ENCODE measurements around the gene CARNS1.

The CARNS1 gene

DNA sequence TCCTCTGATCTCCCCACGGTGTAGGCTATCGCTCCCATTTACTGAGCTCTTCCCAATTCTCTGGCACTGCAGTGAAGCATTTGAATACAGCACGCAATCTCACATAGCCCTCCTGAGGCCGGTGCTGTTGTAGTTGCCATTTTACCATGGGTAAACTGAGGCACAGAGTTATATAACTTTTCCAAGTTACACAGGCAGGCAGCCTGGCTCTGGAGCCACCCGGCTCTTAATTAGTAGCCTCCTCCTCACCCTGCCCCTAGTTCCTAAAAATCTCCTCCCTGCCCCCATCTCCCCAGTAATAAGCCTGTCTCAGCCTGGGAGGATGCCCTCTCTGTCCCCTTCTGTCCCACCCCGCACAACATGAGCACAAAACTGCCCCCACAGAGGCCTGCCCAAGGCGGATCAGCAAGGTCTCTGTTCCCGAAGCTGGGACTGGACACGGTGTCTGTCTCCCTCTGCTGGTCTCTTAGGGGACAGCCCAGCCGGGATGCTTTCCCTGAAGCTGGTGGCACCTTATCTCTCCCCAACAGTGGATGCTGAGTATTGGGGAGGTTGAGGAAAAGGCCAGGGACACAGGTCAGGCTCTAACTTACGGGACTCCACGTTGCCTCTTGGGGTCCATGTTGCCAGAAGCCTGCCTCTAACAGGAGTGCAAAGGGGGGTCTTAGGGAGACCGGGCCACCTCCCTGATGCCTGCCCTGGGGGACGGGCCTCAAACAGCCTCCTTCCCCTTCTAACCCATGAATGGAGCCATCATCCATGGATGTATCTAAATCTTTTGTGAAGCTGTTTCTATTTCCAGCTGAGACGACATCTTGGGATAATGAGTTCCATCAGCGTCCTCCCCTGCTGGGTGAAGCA is 33.0 kb upstream of the CARNS1 start:
- DNase-seq (ENCODE audit: low spot score) (no peak), ATAC-seq (ENCODE audit: low read depth) (peak; percentile 66)
- H3K9me3 ChIP-seq (ENCODE audit: severe bottlenecking), result no peaks in the 10 kb centered on the region
- no peak overlapping the region for H3K4me3 ChIP-seq (ENCODE audit: severe bottlenecking)
- no peak overlapping the region for H3K27ac ChIP-seq (ENCODE audit: poor library complexity, severe bottlenecking)
- no peaks in the 10 kb centered on the region for H3K36me3 ChIP-seq (ENCODE audit: low read depth)
- no peaks in the 10 kb centered on the region for H3K27me3 ChIP-seq (ENCODE audit: insufficient read depth, poor library complexity, severe bottlenecking)
- H3K4me1 ChIP-seq (ENCODE audit: insufficient read depth, poor library complexity, severe bottlenecking), result peaks cover 27% of the 10 kb centered on the region
- TF ChIP-seq, protein P1, sequence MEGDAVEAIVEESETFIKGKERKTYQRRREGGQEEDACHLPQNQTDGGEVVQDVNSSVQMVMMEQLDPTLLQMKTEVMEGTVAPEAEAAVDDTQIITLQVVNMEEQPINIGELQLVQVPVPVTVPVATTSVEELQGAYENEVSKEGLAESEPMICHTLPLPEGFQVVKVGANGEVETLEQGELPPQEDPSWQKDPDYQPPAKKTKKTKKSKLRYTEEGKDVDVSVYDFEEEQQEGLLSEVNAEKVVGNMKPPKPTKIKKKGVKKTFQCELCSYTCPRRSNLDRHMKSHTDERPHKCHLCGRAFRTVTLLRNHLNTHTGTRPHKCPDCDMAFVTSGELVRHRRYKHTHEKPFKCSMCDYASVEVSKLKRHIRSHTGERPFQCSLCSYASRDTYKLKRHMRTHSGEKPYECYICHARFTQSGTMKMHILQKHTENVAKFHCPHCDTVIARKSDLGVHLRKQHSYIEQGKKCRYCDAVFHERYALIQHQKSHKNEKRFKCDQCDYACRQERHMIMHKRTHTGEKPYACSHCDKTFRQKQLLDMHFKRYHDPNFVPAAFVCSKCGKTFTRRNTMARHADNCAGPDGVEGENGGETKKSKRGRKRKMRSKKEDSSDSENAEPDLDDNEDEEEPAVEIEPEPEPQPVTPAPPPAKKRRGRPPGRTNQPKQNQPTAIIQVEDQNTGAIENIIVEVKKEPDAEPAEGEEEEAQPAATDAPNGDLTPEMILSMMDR (IDR thresholded peaks at IDR 0.05; ENCODE audit: poor library complexity, severe bottlenecking), result peak; percentile 95

DNA sequence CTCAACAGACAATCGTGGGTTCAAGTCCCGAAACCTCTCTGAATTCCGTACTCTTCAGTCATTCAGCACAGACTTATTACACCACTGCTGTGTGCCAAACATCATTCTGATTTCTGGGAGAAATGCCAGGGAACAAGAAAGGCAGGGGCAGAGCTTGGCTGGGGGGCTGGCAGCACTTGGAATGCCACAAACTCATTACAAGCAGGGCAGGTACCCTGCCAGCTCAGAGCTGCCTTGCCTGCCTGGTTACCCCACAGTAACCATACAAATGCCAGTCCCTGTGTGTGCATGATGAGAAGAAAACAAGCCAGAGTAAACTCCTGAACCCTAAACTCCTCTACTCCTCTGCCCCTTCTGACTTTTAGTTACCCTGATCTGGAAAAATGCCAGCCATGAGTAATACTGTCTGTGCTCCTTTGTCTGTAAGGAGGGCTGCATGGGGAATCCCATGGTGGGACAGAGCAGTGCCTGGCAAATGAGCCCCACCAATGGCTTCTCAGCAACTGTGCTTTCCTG is 30.6 kb upstream of the CARNS1 start:
- no peak for DNase-seq (ENCODE audit: low spot score)
- TF ChIP-seq, protein P1 (IDR thresholded peaks at IDR 0.05; ENCODE audit: poor library complexity, severe bottlenecking), result no peak
- peak overlapping the region; percentile 38 for H3K27ac ChIP-seq (ENCODE audit: poor library complexity, severe bottlenecking)
- H3K4me3 ChIP-seq (ENCODE audit: severe bottlenecking), result no peak overlapping the region
- H3K36me3 ChIP-seq (ENCODE audit: low read depth), result no peaks in the 10 kb centered on the region
- peak; percentile 60 for ATAC-seq (ENCODE audit: low read depth)
- H3K27me3 ChIP-seq (ENCODE audit: insufficient read depth, poor library complexity, severe bottlenecking), result no peaks in the 10 kb centered on the region
- H3K4me1 ChIP-seq (ENCODE audit: insufficient read depth, poor library complexity, severe bottlenecking), result peaks cover 12% of the 10 kb centered on the region
- H3K9me3 ChIP-seq (ENCODE audit: severe bottlenecking), result no peaks in the 10 kb centered on the region

DNA sequence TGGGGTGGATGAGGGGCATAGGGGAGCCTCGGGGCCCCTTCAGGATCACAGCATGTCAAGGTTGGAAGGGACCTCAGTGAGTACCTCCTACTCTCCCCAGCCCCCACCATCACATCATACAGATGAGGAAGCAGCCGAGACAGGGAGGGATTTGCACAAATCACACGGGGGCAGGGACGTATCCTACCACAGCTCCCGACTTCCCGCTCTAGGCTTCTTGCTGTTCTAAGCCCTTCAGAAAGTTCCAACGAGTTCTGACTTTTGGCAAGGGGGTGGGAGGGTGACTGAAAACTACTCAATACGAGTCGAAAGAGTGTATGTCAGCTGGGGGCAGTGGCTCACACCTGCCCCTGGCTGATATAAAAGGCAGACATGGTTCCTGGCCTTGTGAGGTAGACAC is 28.4 kb upstream of the CARNS1 start:
- DNase-seq (ENCODE audit: low spot score) (no peak), ATAC-seq (ENCODE audit: low read depth) (no peak)
- H3K27ac ChIP-seq (ENCODE audit: poor library complexity, severe bottlenecking), result no peak overlapping the region
- H3K4me1 ChIP-seq (ENCODE audit: insufficient read depth, poor library complexity, severe bottlenecking), result peaks cover 11% of the 10 kb centered on the region
- H3K27me3 ChIP-seq (ENCODE audit: insufficient read depth, poor library complexity, severe bottlenecking), result no peaks in the 10 kb centered on the region
- no peaks in the 10 kb centered on the region for H3K36me3 ChIP-seq (ENCODE audit: low read depth)
- H3K9me3 ChIP-seq (ENCODE audit: severe bottlenecking), result no peaks in the 10 kb centered on the region
- TF ChIP-seq, protein P1 (IDR thresholded peaks at IDR 0.05; ENCODE audit: poor library complexity, severe bottlenecking), result no peak
- no peak overlapping the region for H3K4me3 ChIP-seq (ENCODE audit: severe bottlenecking)

DNA sequence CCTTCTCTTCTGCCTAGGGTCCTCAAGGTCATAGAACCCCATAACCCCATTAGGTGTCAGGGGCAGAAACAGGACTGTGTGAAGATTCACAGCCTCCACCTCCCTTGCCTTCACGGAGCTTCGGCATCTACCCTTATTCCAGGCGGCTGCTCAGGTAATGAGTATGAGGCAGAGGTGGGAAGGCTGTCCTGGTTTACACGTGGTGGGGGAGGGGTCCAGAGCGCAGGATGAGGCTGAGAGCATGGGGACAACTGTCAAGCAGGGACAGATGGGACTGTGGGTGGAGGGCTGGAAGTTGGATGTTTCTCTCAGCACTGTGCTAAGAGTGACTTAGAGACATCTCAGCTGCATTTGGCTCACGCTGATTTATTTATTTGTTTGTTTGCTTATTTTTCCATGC is 28.0 kb upstream of the CARNS1 start:
- Histone ChIP-seq H3K4me3 (ENCODE audit: severe bottlenecking) (no peak overlapping the region), H3K9me3 (ENCODE audit: severe bottlenecking) (no peaks in the 10 kb centered on the region), H3K4me1 (ENCODE audit: insufficient read depth, poor library complexity, severe bottlenecking) (peaks cover 11% of the 10 kb centered on the region), H3K27ac (ENCODE audit: poor library complexity, severe bottlenecking) (no peak overlapping the region), H3K36me3 (ENCODE audit: low read depth) (no peaks in the 10 kb centered on the region), H3K27me3 (ENCODE audit: insufficient read depth, poor library complexity, severe bottlenecking) (no peaks in the 10 kb centered on the region)
- TF ChIP-seq, protein P1 (IDR thresholded peaks at IDR 0.05; ENCODE audit: poor library complexity, severe bottlenecking), result no peak
- DNase-seq (ENCODE audit: low spot score), result no peak
- ATAC-seq (ENCODE audit: low read depth), result no peak

DNA sequence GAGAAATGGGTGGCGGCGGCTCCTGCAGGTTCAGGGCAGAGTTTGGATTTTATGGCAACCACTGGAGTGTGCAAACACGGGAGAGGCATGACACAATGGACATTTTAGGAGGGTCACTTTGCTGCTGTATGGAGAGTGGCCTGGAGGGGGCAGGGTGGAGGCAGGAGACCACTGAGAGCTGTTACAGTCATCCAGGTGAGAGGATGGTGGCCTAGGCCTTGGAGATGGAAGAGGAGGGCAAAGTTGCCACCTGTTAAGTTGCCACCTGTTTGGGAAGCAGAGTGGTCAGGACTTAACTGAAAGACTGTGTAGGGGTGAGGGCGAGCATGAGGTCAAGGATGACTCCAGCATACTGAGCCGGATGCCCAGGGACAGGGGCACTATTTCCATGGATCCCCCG is 26.0 kb upstream of the CARNS1 start:
- Histone ChIP-seq H3K9me3 (ENCODE audit: severe bottlenecking) (no peaks in the 10 kb centered on the region), H3K4me1 (ENCODE audit: insufficient read depth, poor library complexity, severe bottlenecking) (peaks cover 8% of the 10 kb centered on the region), H3K27ac (ENCODE audit: poor library complexity, severe bottlenecking) (no peak overlapping the region), H3K36me3 (ENCODE audit: low read depth) (peaks cover 11% of the 10 kb centered on the region; the same call in 1 of the 2 replicates), H3K4me3 (ENCODE audit: severe bottlenecking) (no peak overlapping the region), H3K27me3 (ENCODE audit: insufficient read depth, poor library complexity, severe bottlenecking) (no peaks in the 10 kb centered on the region)
- ATAC-seq (ENCODE audit: low read depth), result peak; percentile 8; the same call in 1 of the 3 replicates
- TF ChIP-seq, protein P1 (IDR thresholded peaks at IDR 0.05; ENCODE audit: poor library complexity, severe bottlenecking), result peak; percentile 43
- no peak for DNase-seq (ENCODE audit: low spot score)

Measured in RWPE2 (cell line).